ENCODE measurements around the gene TSEN54.

TSEN54 gene

GRCh38 chr17:75571197-75571884 is 55.0 kb downstream of the TSEN54 start:
- Histone ChIP-seq H4K20me1 (ENCODE audit: insufficient read depth, low read length) (no peaks in the 10 kb centered on the region), H3K27ac (ENCODE audit: low read length) (no peak overlapping the region), H2AFZ (ENCODE audit: low read depth, low read length) (no peak overlapping the region), H3K79me2 (ENCODE audit: insufficient read depth, low read length) (no peaks in the 10 kb centered on the region), H3K36me3 (ENCODE audit: insufficient read depth, low read length) (no peaks in the 10 kb centered on the region), H3K9me3 (ENCODE audit: insufficient read depth, low read length, severe bottlenecking) (no peaks in the 10 kb centered on the region), H3K9ac (ENCODE audit: low read depth, low read length) (no peak overlapping the region), H3K27me3 (ENCODE audit: insufficient read depth, low read length, poor library complexity) (no peaks in the 10 kb centered on the region), H3K4me2 (ENCODE audit: insufficient read depth, low read length) (no peak overlapping the region), H3K4me1 (ENCODE audit: insufficient read depth, low read length) (no peaks in the 10 kb centered on the region), H3K4me3 (ENCODE audit: low read depth in 1 of 2, low read length in 2 of 2) (no peak overlapping the region)
- DNase-seq: no peak
- peak; percentile 42; the same call in 1 of the 3 replicates for ATAC-seq (ENCODE audit: insufficient read depth, low read depth)
- TF ChIP-seq CTCF (IDR thresholded peaks at IDR 0.05; ENCODE audit: borderline replicate concordance, extremely low read depth, low read length, poor library complexity, severe bottlenecking) (no peak), EZH2 (IDR thresholded peaks at IDR 0.05; ENCODE audit: borderline replicate concordance, low read depth, low read length, severe bottlenecking) (no peak)

- H3K79me2 ChIP-seq (ENCODE audit: insufficient read depth, low read length): no peaks in the 10 kb centered on the region
- H2AFZ ChIP-seq (ENCODE audit: low read depth, low read length): no peak overlapping the region
- H3K4me2 ChIP-seq (ENCODE audit: insufficient read depth, low read length): no peak overlapping the region
- ATAC-seq (ENCODE audit: insufficient read depth, low read depth) (no peak), DNase-seq (no peak)
- TF ChIP-seq CTCF (IDR thresholded peaks at IDR 0.05; ENCODE audit: borderline replicate concordance, extremely low read depth, low read length, poor library complexity, severe bottlenecking) (no peak), EZH2 (IDR thresholded peaks at IDR 0.05; ENCODE audit: borderline replicate concordance, low read depth, low read length, severe bottlenecking) (no peak)
- H3K4me3 ChIP-seq (ENCODE audit: low read depth in 1 of 2, low read length in 2 of 2): no peak overlapping the region
- no peaks in the 10 kb centered on the region for H3K4me1 ChIP-seq (ENCODE audit: insufficient read depth, low read length)
- H3K27ac ChIP-seq (ENCODE audit: low read length): no peak overlapping the region
- no peaks in the 10 kb centered on the region for H3K36me3 ChIP-seq (ENCODE audit: insufficient read depth, low read length)
- H3K9ac ChIP-seq (ENCODE audit: low read depth, low read length): no peak overlapping the region
- H3K9me3 ChIP-seq (ENCODE audit: insufficient read depth, low read length, severe bottlenecking): no peaks in the 10 kb centered on the region
- H3K27me3 ChIP-seq (ENCODE audit: insufficient read depth, low read length, poor library complexity): no peaks in the 10 kb centered on the region
- no peaks in the 10 kb centered on the region for H4K20me1 ChIP-seq (ENCODE audit: insufficient read depth, low read length)
These were observed 55.5 kb downstream of the TSEN54 start for GRCh38 chr17:75571885-75572215.

- no peaks in the 10 kb centered on the region for H3K36me3 ChIP-seq (ENCODE audit: insufficient read depth, low read length)
- no peak overlapping the region for H3K9ac ChIP-seq (ENCODE audit: low read depth, low read length)
- no peaks in the 10 kb centered on the region for H3K79me2 ChIP-seq (ENCODE audit: insufficient read depth, low read length)
- H3K27me3 ChIP-seq (ENCODE audit: insufficient read depth, low read length, poor library complexity): no peaks in the 10 kb centered on the region
- no peaks in the 10 kb centered on the region for H4K20me1 ChIP-seq (ENCODE audit: insufficient read depth, low read length)
- no peak overlapping the region for H3K27ac ChIP-seq (ENCODE audit: low read length)
- no peak for TF ChIP-seq CTCF (IDR thresholded peaks at IDR 0.05; ENCODE audit: borderline replicate concordance, extremely low read depth, low read length, poor library complexity, severe bottlenecking)
- no peak for TF ChIP-seq EZH2 (IDR thresholded peaks at IDR 0.05; ENCODE audit: borderline replicate concordance, low read depth, low read length, severe bottlenecking)
- ATAC-seq (ENCODE audit: insufficient read depth, low read depth): no peak
- no peaks in the 10 kb centered on the region for H3K9me3 ChIP-seq (ENCODE audit: insufficient read depth, low read length, severe bottlenecking)
- H2AFZ ChIP-seq (ENCODE audit: low read depth, low read length): no peak overlapping the region
- H3K4me2 ChIP-seq (ENCODE audit: insufficient read depth, low read length): no peak overlapping the region
- no peak for DNase-seq
- H3K4me1 ChIP-seq (ENCODE audit: insufficient read depth, low read length): no peaks in the 10 kb centered on the region
- no peak overlapping the region for H3K4me3 ChIP-seq (ENCODE audit: low read depth in 1 of 2, low read length in 2 of 2)
These were observed 56.6 kb downstream of the TSEN54 start for GRCh38 chr17:75572713-75573539.
